Islet of Langerhans (tissue), 1 donor: ENCODE data around the gene THAP7.

ENCODE experiments used
- FAIRE-seq: peaks from one replicate; lab custom pipeline; 2011; peaks lifted over from hg19 to GRCh38; lab: Jason Lieb, UNC

The THAP7 gene

DNA sequence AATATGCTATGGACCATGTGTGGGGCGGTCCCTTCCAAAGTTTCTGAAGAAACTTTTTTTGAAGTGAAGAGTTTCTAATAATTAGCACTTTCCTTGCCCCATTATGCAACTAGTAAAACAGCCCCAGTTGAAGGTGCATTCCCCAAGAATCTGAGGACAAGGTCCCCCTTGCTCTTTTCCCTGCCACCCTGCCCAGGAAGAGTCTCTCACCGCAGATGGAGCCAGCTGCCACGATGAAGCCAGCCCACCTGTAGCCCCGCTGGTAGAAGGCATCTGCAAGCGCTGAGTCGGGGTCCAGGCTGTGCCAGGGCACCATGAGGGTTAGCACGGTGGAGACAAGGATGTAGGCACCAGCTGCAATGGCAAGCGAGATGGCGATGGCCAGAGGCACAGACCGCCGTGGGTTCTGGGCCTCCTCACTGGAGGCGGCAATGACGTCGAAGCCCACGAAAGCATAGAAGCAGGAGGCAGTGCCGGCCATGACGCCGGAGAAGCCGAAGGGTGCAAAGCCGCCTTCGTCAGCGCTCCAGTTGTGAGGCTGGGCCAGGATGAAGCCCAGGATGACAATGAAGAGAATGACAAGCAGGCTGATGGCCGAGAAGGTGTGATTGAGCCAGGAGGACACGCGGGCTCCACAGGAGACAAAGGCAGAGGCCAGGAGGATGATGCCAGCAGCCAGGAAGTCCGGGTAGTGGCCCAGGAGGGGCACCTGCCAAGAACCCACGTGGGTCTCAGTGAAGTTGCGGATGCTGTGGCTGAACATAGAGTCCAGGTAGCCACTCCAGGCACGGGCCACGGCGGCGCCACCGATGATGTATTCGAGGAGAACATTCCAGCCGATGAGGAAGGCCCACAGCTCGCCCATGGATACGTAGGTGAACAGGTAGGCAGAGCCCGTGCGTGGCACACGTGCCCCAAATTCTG lies 29.0 kb upstream of the THAP7 start:
- FAIRE-seq, result no peak

DNA sequence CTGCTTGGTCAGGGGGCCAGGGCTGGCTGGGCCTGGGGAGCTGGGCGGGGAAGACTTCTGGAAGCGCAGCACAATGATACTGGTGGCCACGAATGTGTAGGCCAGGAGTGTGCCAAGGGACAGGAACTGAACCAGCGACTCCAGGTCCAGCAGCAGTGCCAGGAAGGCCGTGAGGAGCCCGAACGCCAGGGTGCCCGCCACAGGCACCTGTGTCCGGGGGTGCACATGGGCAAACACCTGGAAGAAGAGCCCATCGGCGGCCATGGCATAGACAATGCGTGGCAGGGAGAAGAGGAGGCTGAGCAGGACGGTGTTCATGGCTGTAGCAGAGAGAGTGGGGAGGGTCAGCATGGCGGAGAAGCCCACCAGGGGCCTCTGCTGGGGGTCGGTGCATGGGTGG lies 28.1 kb upstream of the THAP7 start:
- no peak for FAIRE-seq

DNA sequence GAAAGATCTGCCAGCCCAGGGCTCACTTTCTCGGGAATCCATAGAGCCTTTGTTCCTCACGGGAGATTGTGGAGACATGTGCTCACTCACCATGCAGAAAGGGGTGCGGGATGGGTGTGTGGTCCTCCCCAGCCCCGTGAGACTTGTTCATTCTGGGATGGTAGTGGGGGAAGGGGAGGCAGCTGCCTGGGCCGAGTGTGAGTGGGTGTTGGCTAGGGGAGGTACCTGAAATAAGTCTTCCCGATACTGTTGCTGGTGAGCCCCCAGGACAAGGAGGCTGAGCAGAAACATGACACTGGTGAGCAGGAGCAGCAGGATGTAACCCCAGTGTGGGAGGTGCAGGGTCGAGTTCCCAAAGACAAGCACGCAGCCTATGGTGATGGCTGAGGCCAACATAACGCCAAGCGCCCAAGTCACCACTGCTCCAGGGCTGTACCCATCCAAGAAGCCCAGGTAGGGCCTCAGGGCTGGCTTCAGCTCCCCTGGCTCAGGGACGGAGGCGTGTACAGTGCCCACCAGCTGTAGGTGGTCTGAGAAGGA lies 27.6 kb upstream of the THAP7 start:
- FAIRE-seq, result no peak

DNA sequence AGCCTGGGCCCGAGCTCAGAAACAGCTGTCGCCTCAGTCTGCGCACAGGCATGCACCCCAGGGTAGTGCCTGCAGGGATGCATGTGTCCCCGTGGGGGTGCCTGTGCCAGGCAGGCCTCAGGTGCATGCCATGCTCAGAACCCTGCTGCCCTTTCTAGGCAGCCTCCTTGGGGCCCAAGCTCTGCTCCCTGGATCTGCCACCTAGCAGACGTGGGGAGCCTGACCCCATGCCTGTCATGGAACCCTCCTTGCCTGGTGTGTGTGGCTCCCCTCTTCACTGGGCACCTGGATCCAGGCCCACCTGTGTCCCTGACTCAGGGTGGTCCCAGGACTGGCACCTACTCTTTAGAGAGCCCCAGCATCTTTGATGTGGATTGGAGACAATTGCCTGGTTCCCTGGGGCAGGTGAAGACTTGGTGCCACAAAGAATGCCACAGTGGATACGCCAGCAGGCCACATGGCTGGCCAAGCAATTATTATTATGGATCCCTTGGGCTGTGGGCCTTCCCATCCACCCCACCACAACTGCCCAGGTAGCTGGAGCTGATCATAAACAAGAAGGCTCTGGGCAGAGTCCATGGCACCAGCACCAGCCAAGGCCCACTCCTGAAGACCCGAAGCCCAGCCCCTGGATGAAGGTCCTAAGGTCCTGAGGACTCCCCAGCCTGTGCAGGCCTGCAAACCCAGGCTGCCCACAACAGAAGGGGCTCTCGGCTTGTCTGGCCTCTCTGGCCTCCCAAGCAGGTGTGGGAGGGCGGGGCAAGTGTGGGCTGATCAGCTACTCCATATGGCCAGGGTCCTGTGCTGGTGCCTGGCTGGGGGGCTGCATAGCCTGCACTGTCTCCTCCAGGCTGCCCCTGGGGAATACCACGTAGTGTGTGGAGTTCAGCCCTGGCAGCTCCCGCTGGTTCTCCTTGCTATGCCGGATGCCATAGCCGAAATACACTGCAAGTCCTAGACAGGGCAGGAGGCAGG lies 26.6 kb upstream of the THAP7 start:
- no peak for FAIRE-seq

DNA sequence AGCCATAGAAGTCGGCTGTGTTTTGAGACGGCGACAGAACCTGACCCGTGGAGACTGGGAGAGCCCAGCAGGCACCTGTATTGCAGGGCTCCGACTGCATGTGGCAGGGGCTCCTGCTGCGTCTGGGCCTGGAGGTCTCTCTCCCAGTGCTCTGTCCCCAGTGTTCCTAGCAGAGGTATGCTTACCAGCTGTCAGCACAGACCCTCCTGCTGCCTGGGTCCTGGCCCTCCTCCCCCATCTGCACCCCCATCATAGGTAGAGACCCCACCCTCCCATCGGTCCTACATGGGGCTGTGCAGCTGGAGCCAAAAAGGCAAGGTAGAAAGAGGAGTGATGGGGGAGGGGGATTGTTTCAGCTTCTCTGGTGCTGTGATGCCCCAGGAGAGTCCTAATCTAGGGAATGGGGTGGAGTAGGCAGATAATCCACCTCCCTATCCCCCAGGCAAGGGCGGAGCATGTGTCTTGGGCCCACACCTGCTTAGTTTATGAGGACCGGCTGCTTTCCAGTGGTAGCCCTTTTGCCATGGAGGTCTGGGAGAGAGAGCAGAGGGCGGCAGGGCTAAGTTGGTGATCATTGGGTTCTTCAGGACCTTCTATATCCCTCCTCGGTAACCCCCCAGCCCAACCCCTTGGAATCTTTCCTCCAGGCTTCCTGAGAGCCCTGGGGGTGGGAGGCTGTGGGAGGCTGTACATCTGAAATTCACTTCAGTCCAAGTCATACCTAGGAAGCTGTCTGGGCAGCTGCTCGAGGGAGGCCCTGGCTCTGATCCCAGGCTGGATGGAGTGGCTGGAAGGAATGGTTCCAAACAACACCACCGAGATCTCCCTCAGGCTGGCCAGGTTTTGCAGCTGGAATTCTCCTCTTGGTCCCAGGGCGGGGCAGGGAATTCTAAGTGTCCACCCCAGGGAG lies 25.1 kb upstream of the THAP7 start:
- no peak for FAIRE-seq

DNA sequence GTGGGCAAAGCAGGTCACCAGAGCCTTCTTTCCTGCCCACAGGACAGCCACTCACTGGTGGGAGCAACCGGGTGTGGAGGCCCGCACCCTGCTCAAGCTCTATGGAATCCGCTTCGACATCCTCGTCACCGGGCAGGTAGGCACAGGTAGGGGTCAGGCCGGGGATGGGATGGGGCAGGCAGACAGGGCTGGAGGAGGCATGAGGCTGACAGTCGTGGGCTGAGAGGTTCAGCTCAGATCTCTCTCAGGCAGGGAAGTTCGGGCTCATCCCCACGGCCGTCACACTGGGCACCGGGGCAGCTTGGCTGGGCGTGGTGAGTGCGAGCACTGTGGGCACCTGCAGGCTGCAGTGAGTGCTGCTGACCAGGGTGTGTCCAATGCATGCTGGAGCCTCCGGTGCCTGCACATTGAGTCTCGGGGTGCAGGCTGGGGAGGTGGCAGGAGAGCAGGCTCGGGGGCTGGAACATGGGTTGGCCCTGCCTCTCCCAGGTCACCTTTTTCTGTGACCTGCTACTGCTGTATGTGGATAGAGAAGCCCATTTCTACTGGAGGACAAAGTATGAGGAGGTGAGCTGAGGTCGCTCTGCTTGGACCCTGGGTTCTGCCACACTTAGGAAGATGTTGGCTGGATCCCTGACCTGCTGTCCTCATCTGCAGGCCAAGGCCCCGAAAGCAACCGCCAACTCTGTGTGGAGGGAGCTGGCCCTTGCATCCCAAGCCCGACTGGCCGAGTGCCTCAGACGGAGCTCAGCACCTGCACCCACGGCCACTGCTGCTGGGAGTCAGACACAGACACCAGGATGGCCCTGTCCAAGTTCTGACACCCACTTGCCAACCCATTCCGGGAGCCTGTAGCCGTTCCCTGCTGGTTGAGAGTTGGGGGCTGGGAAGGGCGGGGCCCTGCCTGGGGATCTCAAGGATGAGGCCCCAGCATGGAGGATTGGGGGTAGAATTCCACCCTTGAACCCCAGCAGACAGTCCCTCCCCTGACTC lies 24.1 kb upstream of the THAP7 start:
- FAIRE-seq, result no peak

DNA sequence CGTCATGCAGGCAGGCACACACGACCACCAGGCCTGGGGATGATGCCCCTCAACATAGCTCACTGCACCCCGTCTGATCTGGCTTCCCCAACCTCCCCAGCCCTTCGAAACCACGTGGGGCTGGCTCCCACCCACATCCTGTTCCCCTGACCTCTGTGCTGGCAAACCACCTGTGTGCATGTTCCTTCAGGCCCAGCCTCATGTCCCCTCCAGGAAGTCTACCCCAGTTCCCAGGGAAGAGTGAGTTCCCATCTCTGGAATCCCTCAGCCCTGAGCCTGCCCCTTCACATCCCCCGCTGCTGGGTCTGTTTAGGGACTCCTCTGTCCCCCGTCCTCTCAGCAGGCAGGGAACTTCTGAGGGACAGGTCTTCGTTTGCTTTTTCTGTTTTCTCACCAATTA lies 23.3 kb upstream of the THAP7 start:
- no peak for FAIRE-seq

DNA sequence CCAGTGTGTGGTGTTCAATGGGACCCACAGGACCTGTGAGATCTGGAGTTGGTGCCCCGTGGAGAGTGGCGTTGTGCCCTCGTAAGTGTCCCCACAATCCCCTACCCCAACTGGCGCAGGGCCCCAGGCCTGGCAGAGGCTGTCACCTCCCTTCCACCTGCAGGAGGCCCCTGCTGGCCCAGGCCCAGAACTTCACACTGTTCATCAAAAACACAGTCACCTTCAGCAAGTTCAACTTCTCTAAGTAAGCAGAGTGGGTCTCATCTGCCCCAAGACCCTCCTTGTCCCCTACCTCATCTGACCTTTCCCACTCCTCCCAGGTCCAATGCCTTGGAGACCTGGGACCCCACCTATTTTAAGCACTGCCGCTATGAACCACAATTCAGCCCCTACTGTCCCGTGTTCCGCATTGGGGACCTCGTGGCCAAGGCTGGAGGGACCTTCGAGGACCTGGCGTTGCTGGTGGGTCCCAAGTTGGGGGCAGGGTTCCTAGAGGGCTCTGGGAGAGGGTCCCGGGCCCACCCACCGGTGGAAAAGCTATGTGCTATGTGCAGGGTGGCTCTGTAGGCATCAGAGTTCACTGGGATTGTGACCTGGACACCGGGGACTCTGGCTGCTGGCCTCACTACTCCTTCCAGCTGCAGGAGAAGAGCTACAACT lies 21.2 kb upstream of the THAP7 start:
- FAIRE-seq, result no peak

DNA sequence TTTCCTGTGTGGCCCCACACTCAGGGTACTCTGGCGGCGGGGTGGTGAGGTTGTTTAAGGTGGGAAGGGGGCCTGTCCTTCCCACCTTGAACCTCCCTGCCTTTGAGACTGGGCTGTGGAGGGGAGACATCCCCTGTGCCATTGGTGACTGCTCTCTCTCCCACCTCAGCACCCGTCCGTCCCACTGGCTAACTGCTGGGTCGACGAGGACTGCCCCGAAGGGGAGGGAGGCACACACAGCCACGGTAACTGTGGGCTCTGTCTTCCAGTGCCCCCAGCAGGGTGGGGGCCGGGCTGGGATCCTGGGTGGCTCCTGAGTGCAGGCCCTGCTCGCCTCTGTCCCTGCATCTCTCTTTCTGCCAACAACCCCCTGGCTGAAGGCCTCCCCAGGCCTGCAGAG lies 20.6 kb upstream of the THAP7 start:
- FAIRE-seq, result no peak

DNA sequence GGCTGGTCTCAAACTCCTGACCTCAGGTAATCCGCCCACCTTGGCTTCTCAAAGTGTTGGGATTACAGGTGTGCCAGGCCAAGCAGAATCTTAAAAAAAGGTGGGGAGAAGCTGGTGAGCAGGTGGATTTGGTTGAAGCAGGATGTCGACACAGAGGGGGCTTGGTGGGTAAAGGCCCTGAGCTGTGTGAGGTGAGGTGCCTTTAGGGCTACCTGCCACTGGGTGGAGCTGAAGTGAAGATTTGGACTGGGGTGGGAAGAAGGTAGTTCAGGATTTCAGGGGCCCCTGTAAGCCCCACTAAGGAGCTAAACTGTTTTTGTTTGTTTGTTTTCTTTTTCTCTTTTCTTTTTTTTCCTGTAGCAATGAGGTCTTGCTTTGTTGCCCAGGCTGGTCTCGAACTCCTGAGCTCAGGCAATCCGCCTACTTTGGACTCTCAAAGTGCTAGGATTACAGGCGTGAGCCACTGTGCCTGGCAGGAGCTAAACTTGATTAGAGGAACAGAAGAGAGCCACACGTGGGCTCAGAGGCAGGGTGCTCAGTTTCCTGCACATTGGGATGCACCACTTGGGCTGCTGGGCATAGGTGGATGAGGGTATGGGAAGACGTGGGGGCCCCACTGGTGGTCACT lies 19.0 kb upstream of the THAP7 start:
- no peak for FAIRE-seq

DNA sequence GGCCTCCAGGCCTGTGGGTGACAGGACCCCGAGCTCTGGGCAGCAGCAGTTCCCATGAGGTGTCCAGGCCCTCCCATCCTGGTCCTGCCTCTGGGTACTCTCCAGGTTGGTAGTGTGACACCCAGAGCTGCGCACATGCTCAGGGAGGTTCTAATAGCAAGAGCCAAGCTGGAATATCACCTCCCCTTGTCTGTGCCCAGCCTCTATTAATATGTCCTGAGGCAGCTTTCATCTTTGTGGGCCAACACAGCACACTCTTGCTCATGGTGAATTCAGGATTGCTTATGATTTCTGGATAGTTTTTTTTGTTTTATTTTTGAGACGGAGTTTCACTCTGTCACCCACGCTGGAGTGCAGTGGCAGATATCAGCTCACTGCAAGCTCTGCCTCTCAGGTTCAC lies 16.4 kb upstream of the THAP7 start:
- no peak for FAIRE-seq

DNA sequence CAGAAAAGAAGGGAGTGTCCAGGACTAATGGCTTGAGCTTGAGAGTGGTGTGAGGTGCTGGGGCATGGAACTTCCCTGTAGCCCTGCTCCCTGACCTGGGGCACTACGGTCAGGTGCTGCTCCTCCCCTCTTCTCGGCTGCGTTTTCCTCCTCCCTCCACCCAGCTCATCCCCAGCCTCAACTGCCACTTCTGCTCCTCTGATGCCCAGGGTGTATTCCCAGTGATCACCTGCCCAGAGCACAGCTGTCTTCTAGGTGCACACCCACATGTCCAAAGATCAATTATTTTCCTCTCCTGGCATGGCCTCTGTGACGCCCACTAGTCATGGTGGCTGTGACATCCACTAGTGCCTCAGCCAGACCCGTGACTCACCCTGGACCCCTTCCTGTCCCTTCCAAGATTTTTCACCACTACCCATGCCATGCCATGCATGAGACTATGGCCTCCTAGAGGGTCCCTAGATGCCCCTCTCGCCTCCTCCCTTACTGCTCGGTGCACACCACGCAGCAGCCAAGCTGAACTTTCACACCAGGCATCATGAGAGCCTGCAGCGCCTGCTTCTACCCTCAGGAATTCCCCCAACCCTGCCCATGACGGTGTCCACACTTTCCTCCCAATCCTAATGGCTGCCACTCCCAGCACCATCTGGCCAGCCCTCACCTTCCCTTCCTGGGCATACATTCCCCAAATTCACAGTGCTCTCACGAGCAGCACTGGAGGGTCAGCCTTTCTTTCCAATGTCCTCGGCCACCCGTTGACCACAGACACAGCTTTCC lies 14.9 kb upstream of the THAP7 start:
- FAIRE-seq, result no peak

DNA sequence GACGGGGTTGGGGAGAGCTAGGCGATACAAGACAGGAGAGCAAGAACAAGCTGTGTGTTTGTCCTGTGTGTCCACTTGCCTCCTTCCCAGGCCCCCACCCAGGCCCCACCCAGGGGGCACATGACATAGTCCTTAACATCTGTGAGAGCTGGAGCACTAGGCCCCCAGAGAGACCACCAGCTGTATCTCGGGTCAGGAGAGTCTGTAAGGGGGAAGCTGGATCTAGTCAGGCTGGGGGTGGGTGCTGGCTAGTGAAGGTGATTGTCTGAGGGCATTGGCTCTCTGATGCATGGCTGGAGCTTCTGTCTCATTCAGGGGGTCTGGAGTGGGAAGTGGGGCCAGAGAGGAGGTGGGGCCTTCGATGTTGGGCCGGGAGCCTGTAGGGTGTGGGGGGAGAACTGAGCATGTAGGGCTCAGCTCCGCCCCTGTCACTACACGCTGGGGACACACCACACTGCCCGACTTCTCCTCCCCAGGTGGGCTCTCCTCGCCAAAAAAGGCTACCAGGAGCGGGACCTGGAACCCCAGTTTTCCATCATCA lies 13.6 kb upstream of the THAP7 start:
- FAIRE-seq, result no peak

DNA sequence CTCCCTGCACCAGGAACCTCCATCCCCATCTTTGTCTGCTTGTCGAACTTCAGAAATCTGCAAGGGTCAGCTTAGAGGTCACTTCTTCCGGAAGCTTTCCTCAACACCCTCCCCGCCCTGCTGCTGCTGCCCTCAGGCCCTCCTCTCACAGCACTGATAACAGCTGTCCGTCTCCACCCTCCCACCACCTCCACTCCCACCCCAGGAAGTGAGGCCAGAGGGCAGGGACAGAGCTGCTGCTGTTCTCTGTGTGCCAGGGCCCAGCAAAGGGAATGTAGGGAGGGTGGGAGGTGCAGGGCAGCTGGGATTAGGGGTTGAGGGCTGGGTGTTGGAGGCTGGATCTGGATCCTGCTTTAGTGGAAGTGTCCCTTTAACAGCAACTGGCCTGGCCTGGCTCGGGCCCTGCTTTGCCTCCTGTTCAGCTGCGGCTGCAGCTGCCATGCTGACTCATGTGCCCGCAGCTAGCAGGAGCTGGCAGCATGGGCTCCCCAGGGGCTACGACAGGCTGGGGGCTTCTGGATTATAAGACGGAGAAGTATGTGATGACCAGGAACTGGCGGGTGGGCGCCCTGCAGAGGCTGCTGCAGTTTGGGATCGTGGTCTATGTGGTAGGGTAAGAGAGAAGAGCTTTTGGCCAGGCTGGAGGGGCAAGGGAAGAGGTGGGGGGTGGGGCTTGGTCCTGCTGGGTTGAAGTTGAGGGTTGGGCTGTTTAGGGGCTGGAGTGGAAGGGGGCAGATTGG lies 13.0 kb upstream of the THAP7 start, which contains the start of gene P2RX6:
Gene P2RX6 (plus strand): TSS at position 440 of the 740 bp plus-strand sequence. CDS start 10 bp downstream, at position 450.
- no peak for FAIRE-seq

DNA sequence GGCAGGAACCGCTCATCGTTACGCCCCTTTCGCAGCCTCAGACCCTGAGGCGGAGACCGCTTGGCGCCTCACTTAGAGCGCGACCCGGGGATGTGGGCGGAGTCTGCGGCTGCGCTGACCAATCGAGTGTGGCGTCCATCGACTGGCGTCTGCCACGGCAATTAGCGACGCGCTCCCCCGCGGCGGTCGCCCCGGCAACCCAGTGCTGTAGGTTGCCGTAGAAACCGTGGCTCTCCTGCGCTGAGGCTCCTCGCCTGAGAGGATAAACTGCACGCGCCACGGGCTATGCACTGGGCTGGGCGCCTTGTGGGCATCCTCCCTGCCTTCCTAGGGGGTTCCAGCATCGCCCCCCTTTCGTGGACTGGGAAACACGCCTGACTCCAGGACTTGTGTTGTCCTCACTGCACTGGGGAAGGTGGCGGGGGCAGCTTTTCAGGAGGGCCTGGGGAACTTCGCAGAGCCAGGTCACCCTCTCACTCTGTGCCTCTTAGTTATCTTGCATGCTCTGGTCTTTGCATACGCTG lies 12.3 kb upstream of the THAP7 start:
- FAIRE-seq, result no peak

DNA sequence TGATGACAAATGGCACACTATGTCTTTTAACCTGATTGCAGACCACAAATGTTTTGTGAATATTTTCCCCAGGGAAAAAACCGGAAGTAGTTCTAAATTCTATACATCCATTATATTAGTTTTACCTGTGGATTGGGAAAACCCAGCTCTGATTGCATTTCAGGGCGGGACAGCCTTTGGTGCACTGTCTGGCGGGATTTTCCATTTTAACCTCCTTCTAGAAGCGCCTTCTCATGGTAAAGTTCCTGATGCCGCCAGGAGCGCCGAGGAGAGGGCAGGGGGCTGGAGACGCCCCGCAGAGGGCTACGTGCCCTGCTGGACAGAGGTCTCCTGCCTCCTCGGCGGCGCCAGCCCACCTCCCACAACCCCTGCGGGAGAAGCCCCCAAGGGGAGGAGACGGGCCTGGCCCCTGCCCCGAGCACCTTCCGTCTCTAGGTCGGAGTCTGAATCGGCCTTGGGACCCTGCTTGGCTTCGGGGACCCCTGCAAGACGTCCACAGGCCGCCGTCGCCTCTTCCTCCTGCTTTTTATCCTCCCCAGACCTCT lies 11.8 kb upstream of the THAP7 start:
- FAIRE-seq, result no peak
